HG03520 (cell line): Measurements from ENCODE around the gene ACOX3.
"Not testable (repeated sequence)": the region's sequence is repeated elsewhere in the genome, so short reads cannot be mapped to it uniquely, and the experiment has no call there.

ENCODE experiments used
- ATAC-seq: cut with Tn5 transposase; IDR thresholded peaks from one replicate; pipeline ENCODE4 v1.9.1; 2021; ENCODE audit warnings: mild to moderate bottlenecking, moderate library complexity; ENCODE audit not compliant: unreplicated experiment

Gene ACOX3

GRCh38 chr4:8407756-8408155 is 32.8 kb downstream of the ACOX3 start:
- ATAC-seq: no peak

GRCh38 chr4:8407316-8407715 is 33.2 kb downstream of the ACOX3 start:
- no peak for ATAC-seq

- ATAC-seq: not testable (repeated sequence)
Observed at GRCh38 chr4:8406887-8407286, 33.6 kb downstream of the ACOX3 start.

GRCh38 chr4:8405516-8405875 is 35.0 kb downstream of the ACOX3 start:
- no peak for ATAC-seq

- no peak for ATAC-seq
Observed at GRCh38 chr4:8404791-8405515, 35.6 kb downstream of the ACOX3 start.

- no peak for ATAC-seq
Observed at GRCh38 chr4:8403976-8404375, 36.5 kb downstream of the ACOX3 start.

GRCh38 chr4:8403173-8403753 is 37.3 kb downstream of the ACOX3 start:
- ATAC-seq: no peak

- ATAC-seq: no peak
Observed at GRCh38 chr4:8402640-8403039, 37.9 kb downstream of the ACOX3 start.

GRCh38 chr4:8402181-8402597 is 38.3 kb downstream of the ACOX3 start:
- no peak for ATAC-seq

- ATAC-seq: no peak
Observed at GRCh38 chr4:8401665-8402064, 38.9 kb downstream of the ACOX3 start.

GRCh38 chr4:8400632-8401325 is 39.7 kb downstream of the ACOX3 start:
- ATAC-seq: no peak

GRCh38 chr4:8399298-8399697 is 41.2 kb downstream of the ACOX3 start:
- ATAC-seq: no peak

GRCh38 chr4:8398347-8398746 is 42.2 kb downstream of the ACOX3 start:
- no peak for ATAC-seq

- no peak for ATAC-seq
Observed at GRCh38 chr4:8396762-8397406, 43.6 kb downstream of the ACOX3 start.

GRCh38 chr4:8395504-8396296 is 44.8 kb downstream of the ACOX3 start:
- no peak for ATAC-seq

- ATAC-seq: no peak
Observed at GRCh38 chr4:8394806-8395205, 45.7 kb downstream of the ACOX3 start.

GRCh38 chr4:8394061-8394519 is 46.4 kb downstream of the ACOX3 start:
- no peak for ATAC-seq

GRCh38 chr4:8393593-8394038 is 46.9 kb downstream of the ACOX3 start:
- ATAC-seq: no peak

- ATAC-seq: no peak
Observed at GRCh38 chr4:8392591-8393190, 47.8 kb downstream of the ACOX3 start.

- ATAC-seq: peak; percentile 84
Observed at GRCh38 chr4:8391972-8392371, 48.6 kb downstream of the ACOX3 start.
